CD14-positive monocyte (primary cell): ENCODE data around the gene MISP3. TPM values are rescaled to one million over a fixed set of nuclear protein-coding genes. Genes with fewer than 3 reads are reported as not detected.
"Not testable (repeated sequence)": the region's sequence is repeated elsewhere in the genome, so short reads cannot be mapped to it uniquely, and the experiment has no call there.

ENCODE experiments used
- DNase-seq, 3 donors: peaks; one replicate each; pipeline ENCODE4 v3.0.0-alpha.2; 2011 to 2022
- H2AFZ ChIP-seq: 2 replicates; pipeline ENCODE4 v1.6.0; 2012; ENCODE audit warnings: mild to moderate bottlenecking, low read depth, low read length, inconsistent platforms; ENCODE audit not compliant: insufficient read depth, poor library complexity, severe bottlenecking
- H3K27ac ChIP-seq, 2 donors: 1 replicate in 1 of 2; 2 replicates in 1 of 2; pipeline ENCODE4 v1.5.1; 2012 to 2013; ENCODE audit warnings: low read length in 2 of 2, control low read depth in 1 of 2, inconsistent platforms in 1 of 2, low read depth in 1 of 2, mild to moderate bottlenecking in 1 of 2
- H3K27me3 ChIP-seq, 2 donors: one replicate each; pipeline versions ENCODE4 v1.6.0 to v1.6.1; 2011 to 2013; ENCODE audit warnings: low read length in 2 of 2; ENCODE audit not compliant: control insufficient read depth in 2 of 2, insufficient read depth in 2 of 2
- H3K36me3 ChIP-seq, 2 donors: replicated peaks in 1 of 2; 1 replicate in 1 of 2; 2 replicates in 1 of 2; pipeline versions ENCODE4 v1.5.1 to v1.6.1; 2012 to 2013; ENCODE audit warnings: low read length in 2 of 2, control low read depth in 1 of 2, inconsistent platforms in 1 of 2, mild to moderate bottlenecking in 1 of 2; ENCODE audit not compliant: insufficient read depth in 2 of 2, control insufficient read depth in 1 of 2
- H3K4me1 ChIP-seq, 2 donors: 1 replicate in 1 of 2; 2 replicates in 1 of 2; pipeline versions ENCODE4 v1.5.1 to v1.6.1; 2012 to 2013; ENCODE audit warnings: low read length in 2 of 2, control low read depth in 1 of 2, inconsistent platforms in 1 of 2, mild to moderate bottlenecking in 1 of 2, moderate library complexity in 1 of 2; ENCODE audit not compliant: insufficient read depth in 2 of 2, control insufficient read depth in 1 of 2
- H3K4me2 ChIP-seq: replicated peaks from 2 replicates; pipeline ENCODE3; 2012; ENCODE audit warnings: low read length, moderate library complexity, mild to moderate bottlenecking; ENCODE audit not compliant: poor library complexity, severe bottlenecking; ENCODE audit errors: extremely low read depth
- H3K4me3 ChIP-seq, 3 experiments: fragments of 200-600 bp in 1 of 3; sonication (generic) in 1 of 3; replicated peaks in 1 of 3; 1 replicate in 2 of 3; 2 replicates in 1 of 3; pipeline ENCODE4 v1.5.1; 2011 to 2013; ENCODE audit warnings: low read length in 3 of 3, mild to moderate bottlenecking in 3 of 3, control low read depth in 2 of 3, low read depth in 2 of 3, inconsistent platforms in 1 of 3, moderate library complexity in 1 of 3
- H3K79me2 ChIP-seq: 2 replicates; pipeline ENCODE4 v1.6.0; 2012; ENCODE audit warnings: mild to moderate bottlenecking, control low read depth, inconsistent platforms, low read length, moderate library complexity; ENCODE audit not compliant: insufficient read depth
- H3K9ac ChIP-seq: 2 replicates; pipeline ENCODE4 v1.6.0; 2017; ENCODE audit warnings: low read length, mild to moderate bottlenecking; ENCODE audit not compliant: insufficient read depth, poor library complexity, severe bottlenecking
- H3K9me3 ChIP-seq, 2 donors: replicated peaks in 1 of 2; 1 replicate in 1 of 2; 2 replicates in 1 of 2; pipeline versions ENCODE4 v1.5.1 to v1.6.1; 2012 to 2013; ENCODE audit warnings: low read length in 2 of 2, control low read depth in 1 of 2; ENCODE audit not compliant: control insufficient read depth in 1 of 2, insufficient read depth in 1 of 2
- H4K20me1 ChIP-seq: 2 replicates; pipeline ENCODE4 v1.6.0; 2012; ENCODE audit warnings: mild to moderate bottlenecking, low read length, control low read depth, moderate library complexity; ENCODE audit not compliant: insufficient read depth
- H3K27ac Mint-ChIP-seq, 7 donors: one replicate each; pipeline ENCODE4 v1.8.0; 2020; ENCODE audit warnings: mild to moderate bottlenecking in 7 of 7, mixed read lengths in 7 of 7, moderate library complexity in 6 of 7, inconsistent platforms in 2 of 7
- H3K27me3 Mint-ChIP-seq, 3 donors: one replicate each; pipeline ENCODE4 v1.8.0; 2021 to 2022; ENCODE audit warnings: low read depth in 3 of 3, mild to moderate bottlenecking in 3 of 3, mixed read lengths in 3 of 3, moderate library complexity in 3 of 3, inconsistent platforms in 1 of 3
- H3K36me3 Mint-ChIP-seq, 2 donors: one replicate each; pipeline ENCODE4 v1.8.0; 2020; ENCODE audit warnings: mixed read lengths in 2 of 2, inconsistent platforms in 1 of 2, mild to moderate bottlenecking in 1 of 2
- H3K4me1 Mint-ChIP-seq: one replicate; pipeline ENCODE4 v1.8.0; 2020; ENCODE audit warnings: mild to moderate bottlenecking, mixed read lengths
- H3K4me3 Mint-ChIP-seq, 2 donors: one replicate each; pipeline ENCODE4 v1.8.0; 2020; ENCODE audit warnings: mild to moderate bottlenecking in 2 of 2, mixed read lengths in 2 of 2, moderate library complexity in 1 of 2
- H3K9me3 Mint-ChIP-seq, 7 donors: one replicate each; pipeline ENCODE4 v1.8.0; 2020 to 2022; ENCODE audit warnings: mixed read lengths in 7 of 7, mild to moderate bottlenecking in 6 of 7, moderate library complexity in 6 of 7, inconsistent platforms in 2 of 7
- CTCF ChIP-seq: fragments of 200-600 bp; IDR thresholded peaks from one replicate; pipeline ENCODE4 v1.8.0; 2022; ENCODE audit warnings: antibody characterized with exemption, mild to moderate bottlenecking
- WGBS: methylation state at CpG from one replicate; pipeline ENCODE4 v1.1.5; 2013; ENCODE audit warnings: missing lambda C conversion rate; ENCODE audit not compliant: insufficient coverage; 5-methylcytosine and 5-hydroxymethylcytosine counted together
- intact Hi-C, 2 donors: fragments of 100-400 bp; cut with micrococcal nuclease; formaldehyde crosslinking; loops; one replicate each; pipeline versions ENCODE4 v1.15.0 to v1.15.1; 2023
- polyA plus RNA-seq, 3 donors: library from polyadenylated mRNA; depleted of rRNA in 1 of 3; unstranded in 2 of 3; stranded (reverse) in 1 of 3; fragments of 300-500 nt in 2 of 3; fragments of >200 nt in 1 of 3; fragmentation: Illumina TruSeq in 2 of 3; gene quantifications; 1 replicate in 2 of 3; 2 replicates in 1 of 3; pipeline ENCODE4 v1.2.3, GENCODE V29; 2012 to 2021

MISP3 gene
- polyA plus RNA-seq, 3 donors, result 0.42 to 0.77 (median 0.52) TPM

GRCh38 chr19:14048443-14049153 lies 24.0 kb upstream of the MISP3 start:
- peaks cover 2 to 4% (median 4%) of the 10 kb centered on the region in 3 donors for H3K27me3 Mint-ChIP-seq
- no peak overlapping the region for H2AFZ ChIP-seq

GRCh38 chr19:14050512-14050911 lies 22.1 kb upstream of the MISP3 start:
- TF ChIP-seq CTCF, result no peak
- H3K27me3 ChIP-seq, result peaks cover 0 to 6% of the 10 kb centered on the region in 2 donors
- no peaks in the 10 kb centered on the region for H3K4me1 ChIP-seq
- peaks cover 8% of the 10 kb centered on the region for H4K20me1 ChIP-seq
- H3K79me2 ChIP-seq, result no peaks in the 10 kb centered on the region
- H3K27ac ChIP-seq, result no peak overlapping the region
- WGBS, result 83% methylated on average over 1 of the region's 4 CpGs
- intact Hi-C loops, result no loop called here
- H3K27me3 Mint-ChIP-seq, result peaks cover 16 to 20% (median 20%) of the 10 kb centered on the region in 3 donors
- peaks cover 14% of the 10 kb centered on the region for H3K4me1 Mint-ChIP-seq
- H3K36me3 ChIP-seq, result peaks cover 47 to 64% of the 10 kb centered on the region in 2 donors
- no peak for DNase-seq
- H3K9me3 Mint-ChIP-seq, result peaks cover 5 to 16% (median 10%) of the 10 kb centered on the region in 7 donors
- no peak overlapping the region for H3K4me3 ChIP-seq
- peaks cover 56 to 73% of the 10 kb centered on the region in 2 donors for H3K36me3 Mint-ChIP-seq
- H3K4me3 Mint-ChIP-seq, result no peak overlapping the region
- H3K4me2 ChIP-seq, result no peak overlapping the region
- peaks cover 5 to 10% of the 10 kb centered on the region in 2 donors for H3K9me3 ChIP-seq
- no peak overlapping the region for H3K9ac ChIP-seq
- H2AFZ ChIP-seq, result no peak overlapping the region
- no peak overlapping the region for H3K27ac Mint-ChIP-seq

More at GRCh38 chr19:14048443-14049153, 24.0 kb upstream of the MISP3 start:
- Histone ChIP-seq H3K9ac (no peak overlapping the region), H3K36me3 (peaks cover 58 to 82% of the 10 kb centered on the region in 2 donors), H3K4me3 (no peak overlapping the region), H3K27me3 (no peaks in the 10 kb centered on the region), H4K20me1 (peaks cover 8% of the 10 kb centered on the region), H3K27ac (no peak overlapping the region), H3K79me2 (no peaks in the 10 kb centered on the region), H3K4me2 (no peak overlapping the region), H3K9me3 (peaks cover 5 to 10% of the 10 kb centered on the region in 2 donors), H3K4me1 (no peaks in the 10 kb centered on the region)
- peaks cover 5 to 16% (median 10%) of the 10 kb centered on the region in 7 donors for H3K9me3 Mint-ChIP-seq
- peaks cover 11% of the 10 kb centered on the region for H3K4me1 Mint-ChIP-seq
- WGBS, result 100% methylated on average over 4 of the region's 8 CpGs
- intact Hi-C loops, result loop anchor here (5.0 to 10.0 kb wide), 2 partner anchors 96 to 164 kb away; partner anchors contain the start of gene DCAF15 (in 1 of the 2)
- peak; percentile 98 for TF ChIP-seq CTCF
- peak overlapping the region in 3 of 7 donors; percentile 36 to 85 (median 48) for H3K27ac Mint-ChIP-seq
- no peak overlapping the region for H3K4me3 Mint-ChIP-seq
- H3K36me3 Mint-ChIP-seq, result peaks cover 64 to 92% of the 10 kb centered on the region in 2 donors
- peak; percentile 63 to 80 (median 76) for DNase-seq

GRCh38 chr19:14050961-14051360 lies 21.6 kb upstream of the MISP3 start:
- DNase-seq, H2AFZ ChIP-seq, H3K9ac ChIP-seq, H4K20me1 ChIP-seq, H3K4me3 Mint-ChIP-seq, H3K4me3 ChIP-seq, H3K27ac ChIP-seq, H3K27ac Mint-ChIP-seq, H3K27me3 ChIP-seq, H3K4me1 ChIP-seq, H3K79me2 ChIP-seq, intact Hi-C loops, H3K4me2 ChIP-seq, H3K9me3 ChIP-seq: not testable (repeated sequence)
- peaks cover 20 to 23% (median 20%) of the 10 kb centered on the region in 3 donors for H3K27me3 Mint-ChIP-seq
- H3K4me1 Mint-ChIP-seq, result peaks cover 14% of the 10 kb centered on the region
- 96% methylated on average over 7 of the region's 11 CpGs for WGBS
- peaks cover 52 to 69% of the 10 kb centered on the region in 2 donors for H3K36me3 Mint-ChIP-seq
- peaks cover 5 to 16% (median 10%) of the 10 kb centered on the region in 7 donors for H3K9me3 Mint-ChIP-seq
- peaks cover 44 to 59% of the 10 kb centered on the region in 2 donors for H3K36me3 ChIP-seq
